ENCODE results near the gene BAG5. TPM values are rescaled to one million over a fixed set of nuclear protein-coding genes. Genes with fewer than 3 reads are reported as not detected.

Gene BAG5
- total RNA-seq, 4 donors from 2014 or later: 29.2 to 51.2 (median 42.9) TPM

DNA sequence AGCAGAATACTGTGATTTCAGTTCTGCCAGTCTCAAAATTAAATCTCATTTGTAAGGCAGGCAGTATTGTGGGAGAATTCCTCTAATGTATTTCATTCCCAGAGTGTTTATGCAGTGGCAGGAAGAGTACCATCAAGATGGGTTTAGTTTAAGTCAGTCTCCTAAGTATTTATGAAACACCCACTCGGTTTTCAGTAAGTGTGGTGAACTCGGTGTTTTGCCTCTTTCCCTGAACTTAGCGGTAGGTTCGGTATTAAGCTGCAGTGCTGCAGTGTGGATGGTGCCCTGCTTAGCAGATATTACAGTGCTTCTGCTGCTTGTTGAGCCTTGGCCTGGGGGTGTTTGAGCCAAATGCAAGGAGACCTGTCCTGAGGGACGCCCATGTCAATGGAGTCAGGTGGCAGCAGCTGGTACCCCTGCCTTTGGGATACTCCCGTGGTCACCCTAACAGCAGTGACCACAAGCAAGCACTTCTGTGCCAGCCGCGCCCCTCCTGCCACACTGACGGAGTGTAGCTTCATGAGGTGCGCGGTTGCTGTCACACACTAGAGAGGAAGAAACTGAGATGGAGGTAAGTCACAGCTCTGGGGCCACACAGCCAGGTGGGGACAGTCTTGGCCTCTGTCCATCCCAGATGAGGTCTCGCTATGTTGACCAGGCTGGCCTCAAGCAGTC is 16.1 kb upstream of the BAG5 start:
- DNase-seq (ENCODE audit: low spot score): no peak
- ATAC-seq (ENCODE audit: low FRiP score): no peak
- TF ChIP-seq, protein P1, sequence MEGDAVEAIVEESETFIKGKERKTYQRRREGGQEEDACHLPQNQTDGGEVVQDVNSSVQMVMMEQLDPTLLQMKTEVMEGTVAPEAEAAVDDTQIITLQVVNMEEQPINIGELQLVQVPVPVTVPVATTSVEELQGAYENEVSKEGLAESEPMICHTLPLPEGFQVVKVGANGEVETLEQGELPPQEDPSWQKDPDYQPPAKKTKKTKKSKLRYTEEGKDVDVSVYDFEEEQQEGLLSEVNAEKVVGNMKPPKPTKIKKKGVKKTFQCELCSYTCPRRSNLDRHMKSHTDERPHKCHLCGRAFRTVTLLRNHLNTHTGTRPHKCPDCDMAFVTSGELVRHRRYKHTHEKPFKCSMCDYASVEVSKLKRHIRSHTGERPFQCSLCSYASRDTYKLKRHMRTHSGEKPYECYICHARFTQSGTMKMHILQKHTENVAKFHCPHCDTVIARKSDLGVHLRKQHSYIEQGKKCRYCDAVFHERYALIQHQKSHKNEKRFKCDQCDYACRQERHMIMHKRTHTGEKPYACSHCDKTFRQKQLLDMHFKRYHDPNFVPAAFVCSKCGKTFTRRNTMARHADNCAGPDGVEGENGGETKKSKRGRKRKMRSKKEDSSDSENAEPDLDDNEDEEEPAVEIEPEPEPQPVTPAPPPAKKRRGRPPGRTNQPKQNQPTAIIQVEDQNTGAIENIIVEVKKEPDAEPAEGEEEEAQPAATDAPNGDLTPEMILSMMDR (IDR thresholded peaks at IDR 0.05): no peak

DNA sequence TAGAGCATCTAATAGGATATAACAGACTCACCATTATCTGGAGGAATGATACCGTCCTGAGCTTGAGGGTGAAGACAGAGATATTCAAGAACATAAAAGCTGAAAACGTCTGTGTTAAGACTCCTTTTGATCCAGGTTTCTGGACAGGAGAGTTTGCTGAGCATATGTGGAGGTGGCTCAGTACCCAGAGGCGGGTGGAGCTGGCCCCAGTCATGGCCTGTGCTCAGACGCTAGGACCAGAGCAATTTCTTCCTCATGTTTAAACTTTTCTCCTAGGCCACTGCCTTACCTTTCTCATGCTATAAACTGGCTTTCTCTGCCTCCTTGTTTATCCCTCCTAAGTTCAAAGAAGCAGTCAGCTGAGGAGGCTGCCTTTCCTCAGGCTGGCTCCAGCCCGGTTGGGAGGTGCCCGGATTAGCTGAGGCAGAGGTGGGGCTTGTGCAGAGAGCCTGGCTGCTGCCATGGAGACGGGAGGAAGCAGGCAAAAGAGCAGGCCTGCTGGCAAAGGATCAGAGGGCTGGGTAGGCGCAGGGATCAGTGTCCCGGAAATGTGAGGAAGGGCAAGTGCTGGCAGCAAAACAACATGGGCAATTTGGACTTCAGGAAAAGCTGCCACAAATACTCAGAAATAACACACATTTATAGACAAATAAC is 14.0 kb upstream of the BAG5 start:
- TF ChIP-seq, protein P1 (IDR thresholded peaks at IDR 0.05): no peak
- ATAC-seq (ENCODE audit: low FRiP score): peak; percentile 96

DNA sequence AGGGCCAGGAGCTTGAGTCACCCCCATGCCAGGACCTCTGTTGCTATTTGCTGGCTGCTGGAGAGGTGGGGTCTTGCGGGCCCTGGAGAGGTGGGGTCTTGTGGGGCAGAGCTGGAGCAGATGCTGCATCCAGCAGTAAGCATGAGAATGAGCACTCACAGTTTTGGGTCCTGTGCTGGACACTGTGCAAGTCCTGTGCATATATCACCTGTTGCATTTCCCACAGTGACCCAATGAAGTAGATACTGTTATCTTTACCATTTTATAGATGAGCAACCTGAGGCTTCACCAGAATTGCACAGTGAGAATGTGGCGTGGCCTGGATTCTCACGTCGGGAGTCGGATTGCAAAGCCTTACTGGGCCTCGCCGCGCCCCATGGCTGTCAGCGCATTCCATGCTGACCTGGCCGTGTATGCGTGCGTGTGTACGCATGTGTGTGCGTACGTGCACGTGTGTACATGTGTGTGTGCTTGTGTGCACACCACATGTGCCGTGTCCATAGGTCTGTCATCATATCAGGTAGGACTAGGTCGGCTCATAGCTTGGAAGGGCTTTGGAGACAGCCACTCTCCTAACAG is 12.3 kb upstream of the BAG5 start:
- ATAC-seq (ENCODE audit: low FRiP score) (no peak), DNase-seq (ENCODE audit: low spot score) (no peak)
- TF ChIP-seq, protein P1 (IDR thresholded peaks at IDR 0.05): no peak

More for the DNA sequence above, 14.0 kb upstream of the BAG5 start:
- DNase-seq (ENCODE audit: low spot score): peak; percentile 58

DNA sequence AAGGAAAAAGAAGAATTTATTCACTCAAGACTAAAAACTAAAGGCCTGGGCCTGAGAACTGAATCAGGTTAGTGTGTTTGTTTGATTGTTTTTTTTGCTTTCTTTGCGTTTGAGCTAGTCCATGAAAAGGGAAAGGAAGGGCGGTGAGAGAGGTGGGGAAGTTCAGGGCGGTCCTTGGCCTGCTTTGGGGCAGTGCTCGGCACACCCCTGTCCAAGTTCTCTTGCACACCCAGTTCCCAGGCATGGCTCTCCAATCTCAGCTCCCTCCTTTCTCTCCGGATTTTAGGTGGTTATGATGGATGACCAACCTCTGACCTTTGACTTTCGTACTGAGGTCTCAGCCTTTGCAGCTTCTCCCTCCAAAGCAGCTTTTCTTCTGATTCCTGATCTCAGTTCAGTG is 11.6 kb upstream of the BAG5 start:
- ATAC-seq (ENCODE audit: low FRiP score) (no peak), DNase-seq (ENCODE audit: low spot score) (no peak)
- TF ChIP-seq, protein P1 (IDR thresholded peaks at IDR 0.05): no peak

DNA sequence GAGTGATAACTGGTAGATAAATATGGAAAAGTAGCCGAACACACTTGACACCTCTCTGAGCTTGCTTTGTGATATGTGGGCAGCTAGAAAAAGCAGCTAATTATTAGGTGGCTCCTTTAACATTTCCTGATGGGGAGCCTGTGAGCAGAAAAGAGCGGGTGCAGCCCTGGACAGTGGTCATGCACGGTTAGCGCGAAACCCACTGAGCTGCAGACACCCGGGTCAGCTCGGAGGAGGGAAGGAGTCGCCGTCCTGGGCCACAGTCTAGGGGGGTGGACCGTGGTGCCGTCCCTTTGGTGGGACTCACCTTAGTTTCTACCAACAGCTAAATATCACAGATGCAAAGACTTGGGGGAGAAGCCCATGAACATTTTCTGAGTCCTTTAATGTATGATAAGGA is 7.0 kb upstream of the BAG5 start:
- ATAC-seq (ENCODE audit: low FRiP score) (no peak), DNase-seq (ENCODE audit: low spot score) (no peak)
- TF ChIP-seq, protein P1 (IDR thresholded peaks at IDR 0.05): no peak

DNA sequence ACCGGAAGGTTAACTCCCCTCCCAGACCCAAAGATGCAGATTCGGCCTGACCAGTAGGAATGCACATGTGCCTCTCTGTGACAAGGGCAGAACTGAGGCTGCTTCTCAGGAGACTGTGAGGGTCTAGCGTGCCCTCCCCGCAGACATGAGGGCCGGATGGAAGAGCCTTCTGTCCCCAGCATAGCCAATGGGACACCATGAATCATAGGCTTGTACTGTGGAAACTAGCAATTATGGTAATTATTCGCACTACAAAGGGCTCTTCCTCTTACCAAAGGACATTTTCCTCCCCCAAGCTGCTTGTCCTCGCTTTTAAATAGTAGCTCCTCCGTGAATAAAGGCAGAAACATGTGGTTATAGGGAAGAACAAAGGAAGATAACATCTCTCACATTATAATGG is 6.5 kb upstream of the BAG5 start:
- DNase-seq (ENCODE audit: low spot score) (no peak), ATAC-seq (ENCODE audit: low FRiP score) (no peak)
- TF ChIP-seq, protein P1 (IDR thresholded peaks at IDR 0.05): no peak

All from omental fat pad (tissue), 4 donors.